HPDE6-E6E7 (cell line): Measurements from ENCODE around the gene MCUB.

Experiments
- DNase-seq: peaks from one replicate; pipeline ENCODE4 v3.0.0; 2011; ENCODE audit warnings: missing footprints; ENCODE audit errors: extremely low spot score

MCUB gene

DNA sequence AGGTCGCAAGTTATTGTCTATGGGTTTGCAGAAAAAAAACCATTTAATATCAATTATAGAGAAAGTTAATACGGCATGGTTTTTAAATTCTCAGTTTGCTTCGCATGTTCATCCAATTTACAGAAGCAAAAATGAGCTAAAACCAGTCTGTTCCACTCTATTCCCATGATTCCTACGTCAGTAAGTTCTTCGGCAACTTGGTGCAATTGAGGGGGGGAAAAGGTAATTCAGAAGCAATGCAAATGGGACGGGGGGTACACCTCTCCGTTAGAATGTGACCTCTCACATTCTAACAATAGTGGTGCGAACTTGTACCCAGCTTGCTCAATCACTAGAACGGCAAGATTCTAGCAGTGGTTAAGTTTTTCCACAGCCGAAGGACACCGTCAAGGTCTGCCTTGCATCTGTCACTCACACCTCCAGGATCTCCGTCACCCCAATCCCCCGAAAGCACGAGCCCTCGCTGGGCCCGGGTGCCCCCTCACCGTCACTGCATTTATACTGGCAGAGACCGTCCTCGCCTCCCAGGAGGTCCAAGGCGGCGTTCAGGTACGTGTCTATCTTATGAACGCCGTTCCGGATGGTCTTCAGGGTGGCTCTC lies 169.2 kb downstream of the MCUB start:
- DNase-seq = no peak

DNA sequence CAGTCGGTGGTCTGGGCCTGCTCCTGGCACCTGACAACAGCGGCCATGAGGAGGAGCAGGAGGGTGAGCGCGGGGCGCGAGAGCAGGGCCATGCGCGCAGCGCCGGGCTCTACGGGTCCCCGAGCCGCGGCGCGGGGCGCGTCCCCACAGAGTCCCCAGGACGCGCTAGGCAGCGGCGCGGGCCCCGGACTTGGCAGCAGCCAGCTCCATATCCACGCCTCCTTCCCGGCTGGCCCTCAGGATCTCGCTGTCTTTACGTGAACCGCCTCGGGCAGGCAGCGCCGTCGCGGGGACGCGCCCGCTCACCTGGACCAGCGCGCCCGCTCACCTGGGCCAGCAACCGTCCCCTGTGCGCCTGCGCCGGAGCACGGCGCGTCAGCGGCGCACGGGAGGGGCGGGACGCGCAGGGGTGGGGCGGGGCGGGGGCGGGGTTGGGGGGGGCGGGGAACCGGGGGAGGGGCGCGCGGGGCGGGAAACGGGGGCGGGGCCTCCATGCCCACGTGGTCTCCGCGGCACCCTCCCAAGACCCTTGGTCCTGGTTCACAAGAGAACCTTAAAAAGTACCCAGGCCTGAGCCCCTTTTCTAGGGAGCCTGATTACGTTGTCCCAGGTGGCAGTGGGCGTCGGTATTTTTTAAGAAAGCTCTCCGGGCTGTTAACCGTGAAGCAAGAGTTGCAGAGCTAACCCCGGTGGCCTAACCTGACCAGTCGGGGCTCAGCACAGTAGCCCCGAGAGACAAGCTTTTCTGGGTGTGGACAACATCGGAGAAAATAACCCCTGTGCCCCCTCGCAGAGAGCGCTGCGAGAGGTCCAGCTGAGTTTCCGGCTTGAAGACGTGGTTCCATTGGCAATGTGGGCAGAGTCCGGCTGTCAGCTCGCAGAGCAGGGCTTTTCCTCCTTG lies 169.9 kb downstream of the MCUB start, which contains the start of gene PLA2G12A:
Gene PLA2G12A (minus strand): TSS at position 353 of the 901 bp plus-strand sequence. CDS start 261 bp downstream, at position 92.
- peak; percentile 86 for DNase-seq

DNA sequence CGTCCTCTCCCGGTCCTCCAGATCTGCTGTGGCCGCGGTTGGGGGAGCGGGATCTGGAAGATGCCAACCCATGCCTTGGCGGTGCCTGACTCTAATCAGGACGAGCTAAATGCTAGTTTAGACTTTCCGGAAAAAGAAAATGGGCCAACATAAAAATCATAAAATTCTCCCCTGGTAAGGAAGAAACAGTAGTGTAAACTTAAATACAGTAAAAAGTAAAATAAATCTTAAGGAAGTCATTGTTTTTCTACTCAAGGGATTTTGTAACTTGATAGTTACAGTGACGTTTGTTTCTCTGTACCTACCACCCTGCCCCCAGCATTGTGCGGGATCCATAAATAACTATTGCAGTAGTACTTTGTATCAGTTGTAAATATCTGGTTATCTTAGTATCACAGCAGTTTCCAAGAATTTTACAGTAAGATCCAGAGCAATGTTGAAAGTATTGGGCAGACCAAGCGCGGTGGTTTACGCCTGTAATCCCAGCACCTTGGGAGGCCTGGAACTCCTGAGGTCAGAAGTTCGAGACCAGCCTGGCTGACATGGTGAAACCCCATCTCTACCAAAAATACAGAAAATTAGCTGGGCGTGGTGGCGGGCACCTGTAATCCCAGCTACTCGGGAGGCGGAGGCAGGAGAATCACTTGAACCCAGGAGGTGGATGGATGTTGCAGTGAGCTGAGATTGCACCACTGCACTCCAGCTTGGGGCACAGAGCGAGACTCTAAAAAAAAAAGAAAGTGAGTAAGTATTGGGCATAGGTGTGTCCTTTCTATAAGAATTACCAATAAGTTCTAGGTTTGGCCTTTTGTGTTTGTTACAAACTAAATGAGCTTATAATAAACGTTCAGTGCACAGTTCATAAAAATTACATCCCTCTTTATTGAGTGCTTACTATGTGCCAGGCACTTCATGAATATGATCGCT lies 170.8 kb downstream of the MCUB start:
- DNase-seq = no peak

DNA sequence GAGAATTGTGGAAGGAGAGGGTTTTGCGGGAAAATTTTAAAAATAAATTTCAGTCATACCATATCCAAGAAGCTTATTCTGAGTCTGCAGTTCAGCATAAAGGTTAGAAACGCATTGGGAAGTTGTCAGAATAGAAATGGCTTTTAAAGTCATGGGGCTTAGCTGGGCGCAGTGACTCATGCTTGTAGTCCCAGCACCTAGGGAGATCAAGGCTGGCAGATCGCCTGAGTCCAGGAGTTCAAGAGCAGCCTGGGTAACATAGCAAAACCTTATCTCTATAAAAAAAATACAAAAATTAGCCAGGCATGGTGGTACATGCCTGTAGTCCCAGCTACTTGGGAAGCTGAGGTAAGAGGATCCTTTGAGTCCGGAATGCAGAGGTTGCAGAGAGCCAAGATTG lies 173.7 kb downstream of the MCUB start:
- DNase-seq = no peak

DNA sequence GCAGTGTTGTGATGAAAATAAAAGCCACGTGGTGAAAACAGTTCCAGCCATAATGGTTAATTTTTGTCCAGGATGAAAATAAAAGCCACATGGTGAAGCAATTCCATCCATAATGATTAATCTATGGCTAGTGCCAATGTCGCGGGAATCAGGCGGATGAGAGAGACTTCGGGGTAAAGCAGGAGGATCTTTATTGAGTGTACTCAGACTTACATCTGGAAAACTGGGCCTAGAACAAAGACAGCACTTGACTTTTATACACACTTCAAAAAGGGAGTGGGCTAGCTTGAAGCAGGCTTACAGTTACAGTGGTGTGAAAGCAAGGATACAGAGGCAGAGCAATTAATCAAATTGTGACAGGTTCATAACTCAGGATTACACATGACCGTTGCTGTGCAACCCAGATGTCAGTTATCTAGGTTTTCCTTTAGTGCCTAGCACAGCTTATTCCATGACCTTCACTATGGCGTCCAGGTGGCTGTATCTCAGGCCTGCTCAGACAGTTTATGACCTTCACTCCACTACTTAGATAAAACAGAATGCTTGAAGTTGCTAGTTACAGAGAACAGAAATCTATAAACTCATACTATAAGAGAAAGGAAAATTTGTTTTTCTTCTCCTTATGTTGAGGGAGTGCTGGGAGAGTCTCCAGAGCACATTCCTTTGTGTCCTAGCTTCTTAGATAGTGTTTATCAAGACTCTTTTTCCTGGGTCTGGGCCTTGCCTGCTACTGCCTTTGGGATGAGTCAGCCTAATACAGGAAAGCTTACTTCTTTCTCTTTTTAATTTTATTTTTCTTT lies 175.7 kb downstream of the MCUB start:
- DNase-seq = no peak
